GM21529 (cell line): ENCODE results near the gene WFDC12.

Experiments used
- ATAC-seq: cut with Tn5 transposase; IDR thresholded peaks from one replicate; pipeline ENCODE4 v1.9.1; 2021; ENCODE audit not compliant: unreplicated experiment

The WFDC12 gene

DNA sequence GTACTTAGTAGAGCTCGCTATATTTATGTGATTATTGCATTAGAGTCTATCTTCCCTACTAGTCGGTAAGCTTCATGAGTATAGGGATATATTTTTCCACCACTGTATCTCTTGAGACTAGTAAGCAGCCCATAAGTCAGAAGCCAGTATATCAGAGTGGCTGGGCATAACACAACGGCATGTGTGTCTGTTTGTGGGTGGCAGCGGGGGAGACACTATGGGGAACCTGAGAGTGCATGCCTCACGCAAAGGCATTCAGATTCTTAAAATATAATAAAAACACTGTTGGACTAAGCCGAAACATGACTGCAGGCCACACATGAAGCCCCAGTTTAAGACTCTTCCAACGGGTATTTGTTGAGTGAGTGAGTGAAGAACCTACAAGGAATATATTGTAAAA, 31.4 kb downstream of the WFDC12 start:
- no peak for ATAC-seq

DNA sequence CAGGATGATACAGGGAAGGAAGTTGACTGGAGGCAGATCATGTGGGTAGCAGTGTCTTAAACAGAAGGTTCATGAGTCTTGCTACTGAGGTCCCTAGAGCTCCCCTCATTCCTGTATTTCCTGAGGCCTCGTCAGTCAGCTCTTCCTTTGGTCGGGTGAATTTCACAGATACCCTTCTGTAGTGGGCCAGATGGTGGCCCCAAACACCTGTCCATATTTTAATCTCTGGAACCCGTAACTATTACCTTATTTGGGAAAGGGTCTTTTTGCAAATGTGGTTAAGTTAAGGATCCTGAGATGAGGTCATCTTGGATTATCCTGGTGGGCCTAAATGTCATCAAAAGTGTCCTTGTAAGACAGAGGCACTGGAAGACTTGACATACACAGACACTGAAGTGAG, 32.9 kb downstream of the WFDC12 start:
- ATAC-seq: no peak

DNA sequence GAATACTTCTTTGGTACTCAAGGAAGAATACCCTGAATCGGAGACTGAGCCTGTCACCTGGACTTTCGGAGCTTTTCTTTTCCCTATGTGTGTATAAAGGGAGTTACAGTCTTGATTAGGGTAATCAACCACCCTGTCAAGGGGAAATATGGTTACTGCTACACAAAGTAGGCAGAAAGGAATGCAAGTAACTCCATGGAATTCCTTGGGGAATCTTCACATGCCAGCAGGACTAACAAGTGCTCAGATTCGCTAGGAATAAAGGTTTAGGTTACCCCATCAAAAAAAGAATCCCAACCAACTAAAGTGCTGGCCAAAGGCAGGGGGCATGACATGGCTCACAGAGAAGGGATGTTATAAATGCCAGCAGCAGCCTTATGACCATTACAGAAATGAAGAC, 33.8 kb downstream of the WFDC12 start:
- no peak for ATAC-seq

DNA sequence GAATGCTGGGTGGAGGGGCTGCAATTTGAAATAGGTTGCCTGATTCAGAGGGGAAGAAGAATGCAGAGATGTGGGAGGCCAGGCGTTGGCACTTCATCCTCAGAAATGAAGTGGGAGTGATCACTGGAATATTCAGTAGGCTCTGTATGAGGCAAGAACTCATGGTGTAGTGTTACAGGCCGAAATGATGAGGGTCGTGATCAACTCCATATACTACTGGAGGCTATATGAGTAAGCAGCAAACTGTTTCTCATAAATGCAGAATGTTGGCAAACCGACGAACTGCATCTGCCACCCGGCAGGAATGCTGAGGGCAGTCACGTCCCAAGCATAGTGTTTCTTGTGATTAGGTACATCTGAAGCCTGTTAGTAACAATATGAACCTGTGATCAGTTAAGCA, 36.0 kb downstream of the WFDC12 start:
- ATAC-seq: no peak

DNA sequence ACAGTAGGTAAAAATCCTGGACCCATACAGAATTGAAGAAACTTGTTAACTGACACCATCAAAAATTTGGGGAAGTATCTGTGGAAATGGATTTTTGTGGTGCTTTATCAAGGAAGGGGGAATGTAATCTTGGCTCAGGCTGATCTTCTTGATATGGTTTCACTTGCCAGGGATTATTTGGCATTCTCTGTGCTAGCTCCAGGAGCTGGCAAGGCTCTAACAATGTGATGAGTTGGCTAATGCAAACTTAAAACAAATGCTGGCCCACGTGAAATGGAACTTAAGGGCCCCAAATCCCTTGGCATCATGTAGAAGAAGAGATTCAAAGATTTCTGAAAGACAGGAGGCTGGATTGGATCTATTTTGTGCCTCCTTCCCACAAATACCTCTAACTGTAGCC, 36.5 kb downstream of the WFDC12 start:
- ATAC-seq: no peak

DNA sequence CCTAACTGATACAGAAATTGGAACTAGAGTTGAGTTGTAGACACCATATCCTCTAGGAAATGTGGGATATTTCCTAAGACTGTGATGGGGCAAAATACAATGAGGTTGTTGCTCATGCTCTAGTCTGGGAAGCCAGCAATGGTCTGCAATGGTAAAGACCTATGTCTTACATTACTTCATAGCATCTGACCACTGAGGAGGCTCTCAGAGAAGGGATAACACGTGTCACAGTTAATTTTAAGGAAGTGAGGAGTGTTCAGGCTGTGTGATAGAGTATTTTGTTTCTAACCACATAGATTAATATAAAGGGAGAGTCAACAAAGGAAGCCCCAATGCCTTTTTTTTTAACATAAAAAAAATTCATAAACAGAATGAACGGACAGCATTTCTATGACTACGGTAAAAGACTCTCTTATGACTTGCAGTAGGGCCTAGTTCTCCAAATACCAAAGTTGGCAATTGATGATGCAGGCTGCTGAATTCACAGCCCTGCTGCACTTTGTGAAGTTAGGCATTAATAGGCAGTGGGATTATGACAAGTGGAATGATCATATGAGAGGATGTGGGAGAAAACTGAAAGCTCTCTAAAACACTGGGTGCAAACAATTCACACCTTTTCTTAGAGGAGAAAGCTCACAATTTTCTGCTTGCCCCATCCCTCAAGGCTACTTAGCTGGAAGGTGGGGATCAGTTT, 37.0 kb downstream of the WFDC12 start:
- ATAC-seq: no peak

DNA sequence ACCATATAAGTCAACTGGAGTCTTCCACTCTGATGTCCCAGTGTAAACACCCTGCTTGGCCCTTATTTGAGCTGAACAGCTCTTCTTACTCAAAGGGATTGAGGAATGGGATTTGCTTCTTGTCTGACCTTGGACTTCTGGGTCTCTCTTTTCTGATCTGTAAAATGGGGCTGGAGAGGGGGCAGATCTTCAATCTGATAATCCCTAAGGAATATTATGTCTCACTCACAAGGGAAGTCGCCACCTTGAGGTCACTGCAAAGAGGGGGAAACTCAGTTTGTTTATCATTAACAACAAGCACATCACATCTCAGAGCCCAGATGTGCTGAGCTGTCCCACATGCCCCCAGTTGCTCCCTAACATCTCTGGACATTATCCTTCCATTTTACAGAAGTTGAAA, 38.4 kb downstream of the WFDC12 start:
- no peak for ATAC-seq

DNA sequence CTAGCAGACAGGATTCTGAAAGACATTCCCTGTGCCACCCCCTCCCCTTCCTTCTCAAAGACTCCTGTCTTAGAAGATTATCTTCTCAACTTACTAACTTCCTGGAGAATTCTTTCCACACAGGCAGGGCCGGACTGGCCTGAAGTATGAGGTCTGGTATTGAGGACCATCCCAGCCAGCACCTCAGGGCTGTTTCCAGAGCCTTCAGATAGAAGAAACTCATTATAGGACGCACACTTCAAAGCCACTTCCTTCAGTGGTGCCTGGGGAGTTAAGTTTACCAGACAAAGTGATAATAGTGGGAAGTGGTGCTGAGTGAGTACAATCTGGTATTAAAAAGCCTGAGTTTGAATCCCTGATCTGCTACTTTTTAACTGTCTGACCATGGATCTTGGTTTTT, 39.0 kb downstream of the WFDC12 start:
- no peak for ATAC-seq

DNA sequence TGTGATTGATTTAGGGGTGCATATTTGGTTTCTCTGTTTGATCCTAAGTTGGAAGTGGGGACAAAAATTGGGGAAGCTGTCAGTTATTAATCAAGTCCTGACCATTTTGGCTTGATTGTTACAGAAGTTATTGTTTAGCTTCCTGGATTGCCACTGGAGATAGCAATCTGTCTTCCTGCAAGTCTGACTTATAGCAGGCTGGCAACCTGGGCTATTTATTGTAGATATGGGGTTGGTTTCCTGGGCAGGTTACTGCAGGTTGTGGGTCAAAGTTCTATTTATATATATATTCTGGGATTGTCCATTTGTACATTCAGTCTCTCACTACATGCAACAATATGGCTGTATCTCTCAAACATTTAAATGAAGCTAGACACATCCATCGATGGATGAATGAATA, 41.1 kb downstream of the WFDC12 start:
- ATAC-seq: no peak

DNA sequence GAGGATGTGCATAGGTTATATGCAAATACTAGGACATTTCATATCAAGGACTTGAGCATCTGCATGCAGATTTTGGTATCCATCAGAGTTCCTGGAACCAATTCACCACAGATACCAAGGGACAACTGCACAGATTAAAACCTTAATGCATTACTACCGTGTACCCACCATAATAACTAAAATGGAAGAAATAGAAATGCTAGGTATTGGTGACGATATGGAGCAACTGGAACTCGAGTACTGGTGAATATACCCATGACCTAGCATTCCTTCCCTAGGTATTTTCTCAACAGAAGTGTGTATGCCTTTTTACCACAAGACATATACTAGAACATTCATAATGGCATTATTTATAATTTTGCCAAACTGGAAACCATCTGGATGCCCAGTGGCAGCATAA, 41.8 kb downstream of the WFDC12 start:
- no peak for ATAC-seq

DNA sequence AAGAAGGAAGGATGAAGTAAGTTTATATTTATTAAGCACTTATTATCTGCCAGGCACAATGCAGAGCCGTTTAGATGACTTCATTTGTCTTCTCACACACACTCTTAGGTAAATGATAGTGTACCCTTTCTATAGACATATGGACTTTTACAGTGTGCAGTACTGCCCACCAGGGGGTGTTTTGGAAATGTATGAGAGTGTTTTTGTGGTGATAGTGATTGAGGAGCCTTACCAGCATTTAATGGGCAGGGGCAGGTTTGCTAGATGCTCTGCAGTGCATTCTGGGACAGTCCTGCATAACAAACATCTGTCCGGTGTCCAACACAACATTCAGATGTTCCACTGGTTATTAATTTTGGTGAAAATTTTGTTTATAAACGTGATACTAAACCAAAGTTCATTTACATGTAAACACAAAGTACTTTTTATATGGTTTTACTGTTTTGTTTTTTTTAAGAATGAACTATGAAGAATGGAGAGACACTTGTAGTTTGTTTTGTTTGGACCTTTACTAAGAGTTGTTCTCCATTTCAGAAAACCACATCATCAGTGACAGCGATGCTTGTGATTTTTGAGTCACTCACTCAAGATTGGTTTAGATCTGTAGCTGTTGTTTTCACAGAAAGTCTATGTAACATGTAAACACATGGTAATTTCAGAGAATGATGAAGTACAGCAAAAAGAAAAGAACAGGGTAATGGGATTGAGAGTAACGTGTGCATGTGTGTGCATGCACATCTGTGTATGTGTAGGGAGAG, 43.2 kb downstream of the WFDC12 start:
- ATAC-seq: no peak

DNA sequence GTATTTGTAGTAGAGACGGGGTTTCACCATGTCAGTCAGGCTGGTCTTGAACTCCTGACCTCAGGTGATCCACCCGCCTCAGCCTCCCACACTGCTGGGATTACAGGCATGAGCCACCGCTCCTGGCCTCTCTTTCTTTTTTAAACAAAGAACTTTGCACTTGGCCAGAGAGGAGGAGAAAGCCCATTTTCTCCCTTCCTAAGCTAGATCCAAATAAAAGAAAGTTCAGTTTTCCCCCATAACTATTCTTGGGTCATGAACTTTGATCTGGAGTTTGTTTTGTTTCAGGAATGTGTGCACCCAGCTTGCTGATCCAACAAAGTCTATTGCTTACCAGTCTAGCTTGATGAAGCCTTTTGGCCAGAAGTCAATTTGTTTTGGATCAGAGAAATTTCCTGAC, 46.7 kb downstream of the WFDC12 start:
- ATAC-seq: no peak
